OCI-LY7 (cell line): ENCODE measurements around the gene NFIX. TPM values are rescaled to one million over a fixed set of nuclear protein-coding genes. Genes with fewer than 3 reads are reported as not detected.

Experiments used
- BruUV-seq: library from RNA; stranded (reverse); fragments of 400-500 nt; replicated peaks from 2 replicates; lab custom pipeline; 2021; lab: Mats Ljungman, UMichigan
- CTCF ChIA-PET: fragments of 300-600 bp; sonication (Branson Sonifier 250); formaldehyde crosslinking; loops from one replicate; lab custom pipeline; 2022; ENCODE audit warnings: antibody characterized with exemption; ENCODE audit not compliant: unreplicated experiment; lab: Charles Lee
- POLR2A ChIA-PET: fragments of 300-600 bp; sonication (Branson Sonifier 250); formaldehyde crosslinking; loops from one replicate; lab custom pipeline; 2022; ENCODE audit warnings: antibody characterized with exemption; lab: Charles Lee
- DNase-seq: peaks from one replicate; pipeline ENCODE4 v3.0.0-alpha.2; 2015; ENCODE audit warnings: low spot score
- H2AFZ ChIP-seq: fragments of 200-600 bp; sonication (generic), shearing (Covaris generic); 2 replicates; pipeline ENCODE4 v1.6.1; 2014; ENCODE audit warnings: mild to moderate bottlenecking, antibody characterized with exemption, low read length, moderate library complexity
- H3K27ac ChIP-seq: fragments of 200-600 bp; sonication (generic); 2 replicates; pipeline ENCODE4 v1.5.1; 2014; ENCODE audit warnings: mixed run types, low read depth, mild to moderate bottlenecking, moderate library complexity, low read length, inconsistent platforms; ENCODE audit not compliant: poor library complexity, severe bottlenecking
- H3K36me3 ChIP-seq: fragments of 200-600 bp; sonication (generic); 2 replicates; pipeline ENCODE4 v1.6.1; 2014; ENCODE audit warnings: mild to moderate bottlenecking, antibody characterized with exemption, low read length, moderate library complexity, mixed read lengths; ENCODE audit not compliant: insufficient read depth
- H3K4me1 ChIP-seq: fragments of 200-600 bp; sonication (generic); 2 replicates; pipeline ENCODE4 v1.5.1; 2014; ENCODE audit warnings: mild to moderate bottlenecking, low read length; ENCODE audit not compliant: insufficient read depth, poor library complexity, severe bottlenecking
- H3K4me2 ChIP-seq: fragments of 200-600 bp; sonication (generic); 2 replicates; pipeline ENCODE4 v1.6.1; 2014; ENCODE audit warnings: mild to moderate bottlenecking, low read length
- H3K4me3 ChIP-seq: fragments of 200-600 bp; sonication (generic); 2 replicates; pipeline ENCODE4 v1.5.1; 2014; ENCODE audit warnings: mild to moderate bottlenecking, low read depth, low read length; ENCODE audit not compliant: poor library complexity, severe bottlenecking
- H3K79me2 ChIP-seq: fragments of 200-600 bp; sonication (generic); 2 replicates; pipeline ENCODE4 v1.6.1; 2016; ENCODE audit warnings: low read depth, mild to moderate bottlenecking, low read length, moderate library complexity, mixed read lengths; ENCODE audit not compliant: insufficient read depth
- H3K9me2 ChIP-seq: fragments of 200-600 bp; sonication (generic); 2 replicates; pipeline ENCODE4 v1.6.1; 2016; ENCODE audit warnings: mild to moderate bottlenecking, low read length, mixed read lengths; ENCODE audit not compliant: insufficient read depth
- H3K9me3 ChIP-seq: fragments of 200-600 bp; sonication (generic); 2 replicates; pipeline ENCODE4 v1.6.1; 2014; ENCODE audit warnings: mild to moderate bottlenecking, mixed run types, low read length, mixed read lengths
- H4K20me1 ChIP-seq: fragments of 200-600 bp; sonication (generic); 2 replicates; pipeline ENCODE4 v1.6.1; 2014; ENCODE audit warnings: mild to moderate bottlenecking, antibody characterized with exemption, low read length, moderate library complexity, mixed read lengths; ENCODE audit not compliant: insufficient read depth
- EZH2phosphoT487 ChIP-seq: fragments of 200-600 bp; sonication (generic); IDR thresholded peaks from 2 replicates; pipeline ENCODE4 v1.6.1; 2018; ENCODE audit warnings: low read depth, borderline replicate concordance, mild to moderate bottlenecking, mixed run types, antibody characterized with exemption, low read length, moderate library complexity, mixed read lengths
- intact Hi-C: fragments of 100-400 bp; cut with micrococcal nuclease; formaldehyde crosslinking; loops from one replicate; pipeline ENCODE4 v1.10.0; 2022; ENCODE audit not compliant: unreplicated experiment
- total RNA-seq, 2 experiments: library from RNA; depleted of rRNA in 1 of 2; stranded (reverse); fragments of >200 nt in 1 of 2; shearing (Covaris generic) in 1 of 2; gene quantifications; 2 replicates each; pipeline ENCODE4 v1.2.3, GENCODE V29; 2014 to 2022
- TF ChIP-seq, protein P1 (sequence below): fragments of 200-600 bp; sonication (generic); conservative IDR thresholded peaks from 2 replicates; pipeline ENCODE4 v1.5.1; 2014; ENCODE audit warnings: mild to moderate bottlenecking, antibody characterized with exemption, low read length, moderate library complexity, mixed read lengths

Gene NFIX
- total RNA-seq, 2 experiments from 2014 or later = 0.16 to 0.72 TPM

DNA sequence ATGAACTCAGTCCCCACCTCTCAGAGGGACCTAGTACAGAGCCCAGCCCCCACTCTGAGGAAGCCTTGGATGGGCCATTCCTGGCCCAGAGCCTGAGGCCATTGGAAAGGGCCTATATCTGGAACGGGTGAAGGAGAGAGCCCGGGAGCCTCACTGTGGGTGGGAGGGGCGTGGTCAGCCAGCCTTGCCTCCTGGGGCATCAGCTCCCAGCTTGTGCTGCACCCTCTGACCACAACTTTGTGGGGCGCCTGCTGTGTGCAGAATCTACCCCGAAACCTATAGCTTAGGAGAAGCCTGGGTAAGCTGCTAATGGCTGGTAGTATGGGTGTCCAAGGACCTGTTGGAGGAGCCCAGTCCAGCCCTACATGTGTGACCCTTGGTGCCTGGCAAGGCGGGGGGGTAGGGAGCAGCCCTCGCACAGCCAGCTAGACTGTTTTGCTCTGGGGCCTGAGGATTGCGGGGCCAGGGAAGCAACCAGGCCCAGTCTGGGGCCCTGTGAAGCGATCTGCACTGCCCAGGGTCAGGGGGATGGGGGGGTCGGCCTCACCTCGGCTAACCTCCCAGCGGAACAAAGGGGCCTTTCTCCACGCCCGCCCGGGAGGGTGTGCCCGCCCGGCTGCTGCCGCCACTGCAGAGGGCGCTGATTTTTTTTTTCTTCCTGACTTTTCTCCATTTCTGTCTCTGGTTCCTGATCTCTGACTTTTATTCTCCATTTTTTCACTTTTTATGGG is 65.1 kb downstream of the NFIX start:
- Histone ChIP-seq H3K4me2 (peak overlapping the region; percentile 80), H4K20me1 (no peaks in the 10 kb centered on the region), H2AFZ (0 out of 2 replicates have a peak overlapping the region, but pooled peaks have one; percentile 8), H3K9me3 (no peaks in the 10 kb centered on the region), H3K27ac (no peak overlapping the region), H3K36me3 (no peaks in the 10 kb centered on the region), H3K4me1 (peaks cover 29% of the 10 kb centered on the region), H3K79me2 (no peaks in the 10 kb centered on the region), H3K4me3 (peak overlapping the region; percentile 61), H3K9me2 (no peaks in the 10 kb centered on the region)
- POLR2A ChIA-PET = interaction anchor here (0.6 kb wide), 1 partner anchor 123 kb away, joined by 4 read pairs; no protein-coding TSS in a partner anchor
- TF ChIP-seq, protein P1, sequence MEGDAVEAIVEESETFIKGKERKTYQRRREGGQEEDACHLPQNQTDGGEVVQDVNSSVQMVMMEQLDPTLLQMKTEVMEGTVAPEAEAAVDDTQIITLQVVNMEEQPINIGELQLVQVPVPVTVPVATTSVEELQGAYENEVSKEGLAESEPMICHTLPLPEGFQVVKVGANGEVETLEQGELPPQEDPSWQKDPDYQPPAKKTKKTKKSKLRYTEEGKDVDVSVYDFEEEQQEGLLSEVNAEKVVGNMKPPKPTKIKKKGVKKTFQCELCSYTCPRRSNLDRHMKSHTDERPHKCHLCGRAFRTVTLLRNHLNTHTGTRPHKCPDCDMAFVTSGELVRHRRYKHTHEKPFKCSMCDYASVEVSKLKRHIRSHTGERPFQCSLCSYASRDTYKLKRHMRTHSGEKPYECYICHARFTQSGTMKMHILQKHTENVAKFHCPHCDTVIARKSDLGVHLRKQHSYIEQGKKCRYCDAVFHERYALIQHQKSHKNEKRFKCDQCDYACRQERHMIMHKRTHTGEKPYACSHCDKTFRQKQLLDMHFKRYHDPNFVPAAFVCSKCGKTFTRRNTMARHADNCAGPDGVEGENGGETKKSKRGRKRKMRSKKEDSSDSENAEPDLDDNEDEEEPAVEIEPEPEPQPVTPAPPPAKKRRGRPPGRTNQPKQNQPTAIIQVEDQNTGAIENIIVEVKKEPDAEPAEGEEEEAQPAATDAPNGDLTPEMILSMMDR = no peak
- no peak for TF ChIP-seq EZH2phosphoT487
- no TSS peak for BruUV-seq
- DNase-seq = no peak
- intact Hi-C loops = loop anchor here (2.0 kb wide), 2 partner anchors 34 to 78 kb away; no protein-coding TSS in a partner anchor
- CTCF ChIA-PET = interaction anchor here (0.6 to 1.8 kb wide), 5 partner anchors 10 to 180 kb away, joined by 3 to 9 read pairs (median 3); no protein-coding TSS in a partner anchor

DNA sequence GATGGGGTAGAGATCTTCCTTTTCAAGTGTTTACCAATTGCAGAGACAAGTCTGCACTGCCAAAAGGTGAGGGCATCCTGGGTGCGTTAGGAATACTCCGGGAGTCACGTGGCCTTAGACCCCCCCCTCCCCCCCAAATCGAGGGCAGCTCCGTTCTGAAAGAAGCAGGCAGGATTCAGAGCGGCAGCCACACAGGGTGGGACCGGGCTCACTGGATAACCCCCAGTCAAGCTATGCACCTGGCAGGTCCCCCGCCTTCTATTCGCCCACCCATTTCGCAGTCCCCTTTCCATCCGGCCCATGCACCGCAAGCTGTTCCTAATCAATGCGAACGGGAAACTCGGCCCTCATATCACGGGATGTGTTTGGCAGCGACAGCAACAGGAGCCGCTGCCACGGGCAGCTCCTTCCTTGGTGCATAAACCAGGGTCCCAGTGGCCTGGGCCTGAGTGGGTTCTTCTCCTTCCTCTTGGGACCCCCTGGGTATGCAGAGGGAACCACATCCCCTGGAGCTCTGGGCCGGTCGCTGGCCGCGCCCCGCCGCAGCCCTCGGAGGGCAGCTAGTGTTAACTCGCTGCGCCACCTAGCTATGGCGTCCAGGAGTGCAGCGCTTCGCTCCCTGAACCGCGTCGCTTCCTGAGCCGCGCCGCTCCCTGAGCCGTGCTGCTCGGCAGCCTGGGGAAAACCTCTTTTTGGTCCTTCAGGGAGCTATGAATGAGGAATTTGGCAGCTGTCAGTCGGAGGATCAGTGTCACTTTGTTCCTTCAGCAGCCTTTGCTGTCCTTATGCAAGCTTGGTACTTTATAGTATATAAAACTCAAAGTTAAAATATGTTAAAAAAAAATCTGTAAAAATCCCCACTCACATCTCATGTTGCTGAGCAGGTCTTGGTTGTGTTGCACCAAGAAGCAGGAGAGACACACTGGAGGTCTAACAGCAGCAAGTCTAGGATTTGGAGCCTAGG is 66.0 kb downstream of the NFIX start:
- TF ChIP-seq, protein P1 = peak; percentile 95
- no peak; the same call in 1 of the 2 replicates for TF ChIP-seq EZH2phosphoT487
- CTCF ChIA-PET = interaction anchor here (0.6 to 1.8 kb wide), 8 partner anchors 9 to 181 kb away, joined by 3 to 9 read pairs (median 4); no protein-coding TSS in a partner anchor
- intact Hi-C loops = loop anchor here (2.0 kb wide), 2 partner anchors 34 to 78 kb away; no protein-coding TSS in a partner anchor
- H3K36me3 ChIP-seq = no peaks in the 10 kb centered on the region
- DNase-seq = peak; percentile 86
- POLR2A ChIA-PET = interaction anchor here (0.6 to 0.7 kb wide), 2 partner anchors 14 to 16 kb away, joined by 3 read pairs; no protein-coding TSS in a partner anchor
- H3K9me3 ChIP-seq = no peaks in the 10 kb centered on the region
- peak overlapping the region; percentile 76 for H2AFZ ChIP-seq
- peak overlapping the region; percentile 61 for H3K4me3 ChIP-seq
- H3K9me2 ChIP-seq = no peaks in the 10 kb centered on the region
- H4K20me1 ChIP-seq = no peaks in the 10 kb centered on the region
- no peaks in the 10 kb centered on the region for H3K79me2 ChIP-seq
- H3K27ac ChIP-seq = no peak overlapping the region
- H3K4me1 ChIP-seq = peaks cover 29% of the 10 kb centered on the region
- peak overlapping the region; percentile 80 for H3K4me2 ChIP-seq
- no TSS peak for BruUV-seq
